Natural killer cell (primary cell): ENCODE measurements around the gene QARS1. TPM values are rescaled to one million over a fixed set of nuclear protein-coding genes. Genes with fewer than 3 reads are reported as not detected.

ENCODE experiments used
- ATAC-seq, 3 donors: fragments of 150-1000 bp in 2 of 3; fragments of 200-7000 bp in 1 of 3; cut with Tn5 transposase; 1 replicate in 1 of 3; 2 replicates in 2 of 3; pipeline ENCODE4 v1.10.0; 2021; ENCODE audit warnings: mild to moderate bottlenecking in 2 of 3, moderate library complexity in 2 of 3
- DNase-seq, 2 donors: peaks; one replicate each; pipeline versions ENCODE4 v3.0.0 to v3.0.0-alpha.2; 2013 to 2021; ENCODE audit warnings: mixed read lengths in 1 of 2
- H3K27ac ChIP-seq: one replicate; pipeline ENCODE4 v1.5.1; 2013; ENCODE audit warnings: mild to moderate bottlenecking, low read length
- H3K27me3 ChIP-seq: one replicate; pipeline ENCODE4 v1.6.1; 2013; ENCODE audit warnings: low read length; ENCODE audit not compliant: control insufficient read depth, insufficient read depth
- H3K36me3 ChIP-seq: one replicate; pipeline ENCODE4 v1.6.1; 2013; ENCODE audit warnings: low read length; ENCODE audit not compliant: control insufficient read depth, insufficient read depth
- H3K4me1 ChIP-seq: one replicate; pipeline ENCODE4 v1.6.1; 2013; ENCODE audit warnings: low read length; ENCODE audit not compliant: control insufficient read depth, insufficient read depth
- H3K4me3 ChIP-seq: one replicate; pipeline ENCODE4 v1.5.1; 2013; ENCODE audit warnings: low read length
- H3K9me3 ChIP-seq: one replicate; pipeline ENCODE4 v1.6.1; 2013; ENCODE audit warnings: low read length; ENCODE audit not compliant: control insufficient read depth, insufficient read depth
- H3K27ac Mint-ChIP-seq, 2 donors: one replicate each; pipeline ENCODE4 v1.8.0; 2022; ENCODE audit warnings: mild to moderate bottlenecking in 2 of 2, mixed read lengths in 2 of 2, moderate library complexity in 1 of 2
- H3K27me3 Mint-ChIP-seq, 2 donors: one replicate each; pipeline ENCODE4 v1.8.0; 2022; ENCODE audit warnings: low read depth in 2 of 2, mixed read lengths in 2 of 2
- H3K36me3 Mint-ChIP-seq: one replicate; pipeline ENCODE4 v1.8.0; 2022; ENCODE audit warnings: mixed read lengths
- H3K4me1 Mint-ChIP-seq, 2 donors: one replicate each; pipeline ENCODE4 v1.8.0; 2022; ENCODE audit warnings: mixed read lengths in 2 of 2
- H3K4me3 Mint-ChIP-seq: one replicate; pipeline ENCODE4 v1.8.0; 2022; ENCODE audit warnings: mild to moderate bottlenecking, moderate library complexity, mixed read lengths
- H3K9me3 Mint-ChIP-seq, 2 donors: one replicate each; pipeline ENCODE4 v1.8.0; 2022; ENCODE audit warnings: mixed read lengths in 2 of 2
- CTCF ChIP-seq: fragments of 200-600 bp; IDR thresholded peaks from one replicate; pipeline ENCODE4 v1.8.0; 2022; ENCODE audit warnings: antibody characterized with exemption
- WGBS: methylation state at CpG from one replicate; pipeline ENCODE4 v1.1.7; 2013; ENCODE audit warnings: missing lambda C conversion rate; ENCODE audit not compliant: insufficient coverage; 5-methylcytosine and 5-hydroxymethylcytosine counted together
- intact Hi-C: fragments of 100-400 bp; cut with micrococcal nuclease; formaldehyde crosslinking; loops from one replicate; pipeline ENCODE4 v1.14.2; 2022
- total RNA-seq, 4 donors: library from RNA; stranded (reverse); fragments of 120-200 nt in 1 of 4; gene quantifications; one replicate each; pipeline versions ENCODE4 v1.2.3 to v1.2.4, GENCODE V29; 2013 to 2022

The QARS1 gene
- total RNA-seq, 3 donors from 2014 or later (not counting 1 experiment from before 2014, with no cell fraction given), result 250 to 280 (median 258) TPM

- no peak for TF ChIP-seq CTCF
- H3K36me3 Mint-ChIP-seq, result peaks cover 8% of the 10 kb centered on the region
Observed at GRCh38 chr3:49054344-49054862, 50.2 kb downstream of the QARS1 start.

GRCh38 chr3:49053543-49053942, 51.0 kb downstream of the QARS1 start:
- intact Hi-C loops, result no loop called here
- no peak for ATAC-seq
- Histone ChIP-seq H3K27me3 (no peaks in the 10 kb centered on the region), H3K9me3 (no peaks in the 10 kb centered on the region), H3K4me1 (no peaks in the 10 kb centered on the region), H3K36me3 (peaks cover 45% of the 10 kb centered on the region), H3K27ac (no peak overlapping the region), H3K4me3 (no peak overlapping the region)
- no peak for DNase-seq
- H3K9me3 Mint-ChIP-seq, result no peaks in the 10 kb centered on the region
- H3K27me3 Mint-ChIP-seq, result no peaks in the 10 kb centered on the region
- WGBS, result 80% methylated on average over 1 of the region's 1 CpG
- H3K4me1 Mint-ChIP-seq, result peaks cover 15 to 18% of the 10 kb centered on the region in 2 donors
- H3K27ac Mint-ChIP-seq, result peak overlapping the region in 1 of 2 donors; percentile 36
- no peak for TF ChIP-seq CTCF
- H3K36me3 Mint-ChIP-seq, result peaks cover 8% of the 10 kb centered on the region
- H3K4me3 Mint-ChIP-seq, result no peak overlapping the region

More at GRCh38 chr3:49054344-49054862, 50.2 kb downstream of the QARS1 start:
- no peak for DNase-seq
- WGBS, result 100% methylated on average over 2 of the region's 2 CpGs
- intact Hi-C loops, result no loop called here
- Histone ChIP-seq H3K27me3 (no peaks in the 10 kb centered on the region), H3K4me3 (no peak overlapping the region), H3K9me3 (no peaks in the 10 kb centered on the region), H3K27ac (no peak overlapping the region), H3K36me3 (peaks cover 45% of the 10 kb centered on the region), H3K4me1 (no peaks in the 10 kb centered on the region)
- H3K4me1 Mint-ChIP-seq, result peaks cover 15 to 18% of the 10 kb centered on the region in 2 donors
- peak overlapping the region; percentile 36 to 42 for H3K27ac Mint-ChIP-seq
- H3K27me3 Mint-ChIP-seq, result no peaks in the 10 kb centered on the region
- no peaks in the 10 kb centered on the region for H3K9me3 Mint-ChIP-seq
- ATAC-seq, result no peak
- no peak overlapping the region for H3K4me3 Mint-ChIP-seq

Other genes with a start within 250 kb of the QARS1 start
- 10 to 100 TPM; 29.5 to 64.0 (median 48.3) TPM for gene SLC25A20, start 205.9 kb downstream of the QARS1 start, total RNA-seq
- gene ARIH2, start 185.9 kb downstream of the QARS1 start, total RNA-seq, result 100 to 1,000 TPM; 239 to 291 (median 243) TPM
- 10 to 100 TPM; 28.8 to 31.3 (median 30.6) TPM for gene P4HTM, start 114.5 kb downstream of the QARS1 start, total RNA-seq
- 100 to 1,000 TPM; 113 to 167 (median 129) TPM for gene WDR6, start 97.4 kb downstream of the QARS1 start, total RNA-seq
- gene DALRD3, start 86.2 kb downstream of the QARS1 start, total RNA-seq, result 10 to 100 TPM; 16.8 to 20.1 (median 18.0) TPM
- gene NDUFAF3, start 82.6 kb downstream of the QARS1 start, total RNA-seq, result 10 to 100 TPM; 51.0 to 72.9 (median 66.1) TPM
- gene IMPDH2, start 75.4 kb downstream of the QARS1 start, total RNA-seq, result 10 to 100 TPM; 45.6 to 85.7 (median 50.0) TPM
- gene QRICH1, start 10.7 kb downstream of the QARS1 start, total RNA-seq, result 100 to 1,000 TPM; 220 to 230 (median 227) TPM
- gene USP19, start 16.1 kb upstream of the QARS1 start, total RNA-seq, result 10 to 100 TPM; 68.6 to 71.5 (median 68.6) TPM
- gene LAMB2, start 28.3 kb upstream of the QARS1 start, total RNA-seq, result 1 to 10 TPM in 2 of 3 donors, under 1 TPM in 1; 0.75 to 1.7 (median 1.2) TPM
- 10 to 100 TPM; 13.8 to 20.6 (median 15.6) TPM for gene CCDC71, start 61.6 kb upstream of the QARS1 start, total RNA-seq
- 1 to 10 TPM; 2.4 to 7.0 (median 3.5) TPM for gene KLHDC8B, start 66.8 kb upstream of the QARS1 start, total RNA-seq
- 10 to 100 TPM in 2 of 3 donors, 1 to 10 TPM in 1; 8.8 to 12.7 (median 10.8) TPM for gene C3orf62, start 172.5 kb upstream of the QARS1 start, total RNA-seq
- gene USP4, start 235.3 kb upstream of the QARS1 start, total RNA-seq, result 100 to 1,000 TPM; 110 to 138 (median 135) TPM